ENCODE measurements around the gene PTDSS2. TPM values are rescaled to one million over a fixed set of nuclear protein-coding genes. Genes with fewer than 3 reads are reported as not detected.

PTDSS2 gene
- total and polyA plus RNA-seq, 2 of the 13 experiments (the other 11 are each of a cell fraction or from before 2014, with no cell fraction given): 21.7 to 26.4 TPM

DNA sequence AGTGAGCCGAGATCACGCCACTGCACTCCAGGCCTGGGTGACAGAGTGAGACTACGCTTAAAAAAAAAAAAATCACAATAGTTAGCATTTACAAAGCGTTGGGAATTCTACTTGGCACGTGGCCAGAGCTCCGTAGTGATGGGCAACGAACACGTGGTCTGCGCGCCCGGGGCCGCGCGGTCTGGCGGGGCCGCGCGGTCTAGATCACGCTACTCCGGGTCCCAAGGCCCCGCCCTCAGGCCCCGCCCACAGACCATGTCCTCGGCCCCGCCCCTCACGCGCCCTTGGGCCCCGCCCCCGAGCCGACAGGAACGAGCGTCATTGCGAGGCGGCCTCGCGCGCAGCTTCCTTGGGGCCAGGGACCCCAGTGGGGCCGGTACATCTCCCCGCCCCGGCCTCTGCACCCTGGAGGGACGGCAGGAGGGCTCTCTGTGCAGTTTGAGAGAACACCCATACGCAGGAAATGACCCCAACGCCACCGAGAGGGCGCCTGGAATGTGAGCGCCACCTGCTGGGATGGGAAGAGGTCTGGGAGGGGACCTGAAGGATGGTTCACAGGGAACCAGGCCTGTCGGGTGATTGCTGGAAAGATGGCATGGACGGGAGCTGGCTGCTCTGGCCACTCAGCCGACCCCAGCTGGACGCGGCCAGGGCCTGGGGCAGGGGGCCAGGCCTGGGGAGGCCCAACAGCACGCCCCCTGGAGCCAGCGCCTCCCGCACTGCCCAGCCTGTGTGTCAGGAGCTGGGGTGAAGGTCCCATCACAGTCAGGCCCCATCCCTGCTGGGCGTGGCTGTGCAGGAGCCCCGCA is 2.0 kb upstream of the PTDSS2 start (continued):
- peak; percentile 55; the same call in 1 of the 2 replicates for TF ChIP-seq NCOA2 (CRISPR knock-in tag; IDR thresholded peaks at IDR 0.05)
- TF ChIP-seq HNRNPLL (IDR thresholded peaks at IDR 0.05; ENCODE audit: low read depth, low read length, poor library complexity, severe bottlenecking): peak; percentile 50
- no peak for TF ChIP-seq MAFK (conservative IDR thresholded peaks at IDR 0.05 in 1 of 2, IDR thresholded peaks at IDR 0.05 in 1 of 2; ENCODE audit: low read length in 2 of 2)
- TF ChIP-seq, protein P1, sequence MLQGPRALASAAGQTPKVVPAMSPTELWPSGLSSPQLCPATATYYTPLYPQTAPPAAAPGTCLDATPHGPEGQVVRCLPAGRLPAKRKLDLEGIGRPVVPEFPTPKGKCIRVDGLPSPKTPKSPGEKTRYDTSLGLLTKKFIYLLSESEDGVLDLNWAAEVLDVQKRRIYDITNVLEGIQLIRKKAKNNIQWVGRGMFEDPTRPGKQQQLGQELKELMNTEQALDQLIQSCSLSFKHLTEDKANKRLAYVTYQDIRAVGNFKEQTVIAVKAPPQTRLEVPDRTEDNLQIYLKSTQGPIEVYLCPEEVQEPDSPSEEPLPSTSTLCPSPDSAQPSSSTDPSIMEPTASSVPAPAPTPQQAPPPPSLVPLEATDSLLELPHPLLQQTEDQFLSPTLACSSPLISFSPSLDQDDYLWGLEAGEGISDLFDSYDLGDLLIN (CRISPR knock-in tag; IDR thresholded peaks at IDR 0.05; ENCODE audit: borderline replicate concordance): no peak
- TF ChIP-seq, protein P2, sequence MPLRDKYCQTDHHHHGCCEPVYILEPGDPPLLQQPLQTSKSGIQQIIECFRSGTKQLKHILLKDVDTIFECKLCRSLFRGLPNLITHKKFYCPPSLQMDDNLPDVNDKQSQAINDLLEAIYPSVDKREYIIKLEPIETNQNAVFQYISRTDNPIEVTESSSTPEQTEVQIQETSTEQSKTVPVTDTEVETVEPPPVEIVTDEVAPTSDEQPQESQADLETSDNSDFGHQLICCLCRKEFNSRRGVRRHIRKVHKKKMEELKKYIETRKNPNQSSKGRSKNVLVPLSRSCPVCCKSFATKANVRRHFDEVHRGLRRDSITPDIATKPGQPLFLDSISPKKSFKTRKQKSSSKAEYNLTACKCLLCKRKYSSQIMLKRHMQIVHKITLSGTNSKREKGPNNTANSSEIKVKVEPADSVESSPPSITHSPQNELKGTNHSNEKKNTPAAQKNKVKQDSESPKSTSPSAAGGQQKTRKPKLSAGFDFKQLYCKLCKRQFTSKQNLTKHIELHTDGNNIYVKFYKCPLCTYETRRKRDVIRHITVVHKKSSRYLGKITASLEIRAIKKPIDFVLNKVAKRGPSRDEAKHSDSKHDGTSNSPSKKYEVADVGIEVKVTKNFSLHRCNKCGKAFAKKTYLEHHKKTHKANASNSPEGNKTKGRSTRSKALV (CRISPR knock-in tag; IDR thresholded peaks at IDR 0.05): no peak
- TF ChIP-seq PHF8 (CRISPR knock-in tag; IDR thresholded peaks at IDR 0.05): peak; percentile 87
- peak; percentile 82 for TF ChIP-seq ZNF605 (CRISPR knock-in tag; IDR thresholded peaks at IDR 0.05)
- TF ChIP-seq ZNF83 (CRISPR knock-in tag; IDR thresholded peaks at IDR 0.05; ENCODE audit: borderline replicate concordance): no peak
- TF ChIP-seq, protein P3, sequence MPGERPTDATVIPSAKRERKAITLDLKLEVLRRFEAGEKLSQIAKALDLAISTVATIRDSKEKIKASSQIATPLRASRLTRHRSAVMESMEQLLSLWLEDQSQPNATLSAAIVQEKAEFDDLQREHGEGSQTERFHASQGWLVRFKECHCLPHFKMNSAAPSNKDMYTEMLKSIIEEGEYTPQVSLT (CRISPR knock-in tag; IDR thresholded peaks at IDR 0.05; ENCODE audit: borderline replicate concordance, low read depth): no peak
- no peak for TF ChIP-seq NFKBIZ (CRISPR knock-in tag; IDR thresholded peaks at IDR 0.05)
- TF ChIP-seq MIER3 (CRISPR knock-in tag; IDR thresholded peaks at IDR 0.05; ENCODE audit: borderline replicate concordance): peak; percentile 55; the same call in 1 of the 2 replicates
- TF ChIP-seq ZNF468 (CRISPR knock-in tag; IDR thresholded peaks at IDR 0.05): no peak
- TF ChIP-seq ZNF251 (CRISPR knock-in tag; IDR thresholded peaks at IDR 0.05): no peak
- TF ChIP-seq IKZF1 (IDR thresholded peaks at IDR 0.05): no peak
- no peak for TF ChIP-seq ZNF17 (CRISPR knock-in tag; IDR thresholded peaks at IDR 0.05)
- TF ChIP-seq, protein P4, sequence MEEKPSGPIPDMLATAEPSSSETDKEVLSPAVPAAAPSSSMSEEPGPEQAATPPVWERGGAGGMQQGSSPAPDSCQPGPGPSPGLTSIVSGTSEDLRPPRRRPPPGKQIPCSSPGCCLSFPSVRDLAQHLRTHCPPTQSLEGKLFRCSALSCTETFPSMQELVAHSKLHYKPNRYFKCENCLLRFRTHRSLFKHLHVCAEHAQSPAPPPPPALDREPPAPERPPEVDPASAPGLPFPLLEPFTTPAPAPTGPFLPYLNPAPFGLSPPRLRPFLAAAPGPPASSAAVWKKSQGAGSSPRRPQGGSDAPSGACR (CRISPR knock-in tag; IDR thresholded peaks at IDR 0.05): 0 out of 2 replicates have a peak, but pooled peaks have one; percentile 66
- TF ChIP-seq RFXANK (CRISPR knock-in tag; IDR thresholded peaks at IDR 0.05): no peak
- TF ChIP-seq ZNF333 (CRISPR knock-in tag; IDR thresholded peaks at IDR 0.05; ENCODE audit: borderline replicate concordance): no peak
- TF ChIP-seq CBFB (CRISPR knock-in tag; IDR thresholded peaks at IDR 0.05): peak; percentile 48; the same call in 1 of the 2 replicates
- peak; percentile 53; the same call in 1 of the 2 replicates for TF ChIP-seq SSRP1 (CRISPR knock-in tag; IDR thresholded peaks at IDR 0.05)
- TF ChIP-seq NKX3-1 (CRISPR knock-in tag; IDR thresholded peaks at IDR 0.05): no peak
- TF ChIP-seq, protein P5, sequence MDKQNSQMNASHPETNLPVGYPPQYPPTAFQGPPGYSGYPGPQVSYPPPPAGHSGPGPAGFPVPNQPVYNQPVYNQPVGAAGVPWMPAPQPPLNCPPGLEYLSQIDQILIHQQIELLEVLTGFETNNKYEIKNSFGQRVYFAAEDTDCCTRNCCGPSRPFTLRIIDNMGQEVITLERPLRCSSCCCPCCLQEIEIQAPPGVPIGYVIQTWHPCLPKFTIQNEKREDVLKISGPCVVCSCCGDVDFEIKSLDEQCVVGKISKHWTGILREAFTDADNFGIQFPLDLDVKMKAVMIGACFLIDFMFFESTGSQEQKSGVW (CRISPR knock-in tag; IDR thresholded peaks at IDR 0.05; ENCODE audit: borderline replicate concordance): no peak
- TF ChIP-seq ZNF234 (CRISPR knock-in tag; conservative IDR thresholded peaks at IDR 0.05): no peak; the same call in 1 of the 2 replicates
- peak; percentile 25; the same call in 1 of the 2 replicates for TF ChIP-seq NCOR1 (IDR thresholded peaks at IDR 0.05; ENCODE audit: borderline replicate concordance, low read length)
- TF ChIP-seq ZNF672 (CRISPR knock-in tag; IDR thresholded peaks at IDR 0.05): no peak
- TF ChIP-seq REPIN1 (CRISPR knock-in tag; IDR thresholded peaks at IDR 0.05; ENCODE audit: borderline replicate concordance, low read depth): peak; percentile 91; the same call in 1 of the 2 replicates
